ENCODE measurements around the gene TBXA2R.
A peak's percentile ranks its signal among the peaks of the same experiment; 100 is the strongest.

The TBXA2R gene

DNA sequence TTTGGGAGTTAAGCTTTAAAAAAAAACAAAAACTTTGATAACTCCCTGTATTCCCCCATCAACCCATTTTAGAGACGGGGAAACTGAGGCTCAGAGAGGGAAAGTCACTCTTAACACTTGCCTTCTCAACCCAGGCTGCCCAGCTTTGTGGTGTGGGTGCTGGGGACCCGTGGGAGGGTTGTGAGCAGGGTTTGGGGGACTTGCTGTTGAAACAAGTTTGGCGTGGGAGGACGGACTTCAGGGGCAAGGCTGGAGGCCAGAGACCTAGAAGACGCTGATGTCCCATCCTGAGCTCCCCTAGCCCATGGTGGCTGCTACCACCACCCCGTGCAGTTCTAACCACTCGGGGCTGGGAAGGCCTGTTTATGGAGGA lies 20.7 kb upstream of the TBXA2R start:
- H3K4me1 ChIP-seq (ENCODE audit: insufficient read depth, low read length, poor library complexity, severe bottlenecking), result peaks cover 11% of the 10 kb centered on the region
- H3K4me3 ChIP-seq (ENCODE audit: low read length, poor library complexity, severe bottlenecking), result peak overlapping the region; percentile 100
- H3K79me2 ChIP-seq (ENCODE audit: insufficient read depth, low read length), result peaks cover 26% of the 10 kb centered on the region
- H3K9me3 ChIP-seq (ENCODE audit: insufficient read depth, low read depth, low read length), result no peaks in the 10 kb centered on the region
- H2AFZ ChIP-seq (ENCODE audit: low read length), result peak overlapping the region; percentile 61; the same call in 1 of the 2 replicates
- no peaks in the 10 kb centered on the region for H3F3A ChIP-seq (ENCODE audit: low read depth)
- H3K4me2 ChIP-seq (ENCODE audit: low read depth, low read length, poor library complexity, severe bottlenecking), result peak overlapping the region; percentile 92
- TF ChIP-seq CTCF (conservative IDR thresholded peaks at IDR 0.05; ENCODE audit: low read length) (no peak), EZH2phosphoT487 (IDR thresholded peaks at IDR 0.05; ENCODE audit: borderline replicate concordance) (no peak)
- no peaks in the 10 kb centered on the region for H3K36me3 ChIP-seq (ENCODE audit: insufficient read depth, low read length)
- peaks cover 16% of the 10 kb centered on the region for H4K20me1 ChIP-seq (ENCODE audit: insufficient read depth, low read length, poor library complexity, severe bottlenecking)
- no peaks in the 10 kb centered on the region for H3K27me3 ChIP-seq (ENCODE audit: insufficient read depth, low read length, poor library complexity, severe bottlenecking)
- peak overlapping the region; percentile 15 for H3K9ac ChIP-seq (ENCODE audit: low read depth, low read length, poor library complexity, severe bottlenecking)
- no peaks in the 10 kb centered on the region for H3K9me2 ChIP-seq (replicated peaks; ENCODE audit: low read depth, low read length)

DNA sequence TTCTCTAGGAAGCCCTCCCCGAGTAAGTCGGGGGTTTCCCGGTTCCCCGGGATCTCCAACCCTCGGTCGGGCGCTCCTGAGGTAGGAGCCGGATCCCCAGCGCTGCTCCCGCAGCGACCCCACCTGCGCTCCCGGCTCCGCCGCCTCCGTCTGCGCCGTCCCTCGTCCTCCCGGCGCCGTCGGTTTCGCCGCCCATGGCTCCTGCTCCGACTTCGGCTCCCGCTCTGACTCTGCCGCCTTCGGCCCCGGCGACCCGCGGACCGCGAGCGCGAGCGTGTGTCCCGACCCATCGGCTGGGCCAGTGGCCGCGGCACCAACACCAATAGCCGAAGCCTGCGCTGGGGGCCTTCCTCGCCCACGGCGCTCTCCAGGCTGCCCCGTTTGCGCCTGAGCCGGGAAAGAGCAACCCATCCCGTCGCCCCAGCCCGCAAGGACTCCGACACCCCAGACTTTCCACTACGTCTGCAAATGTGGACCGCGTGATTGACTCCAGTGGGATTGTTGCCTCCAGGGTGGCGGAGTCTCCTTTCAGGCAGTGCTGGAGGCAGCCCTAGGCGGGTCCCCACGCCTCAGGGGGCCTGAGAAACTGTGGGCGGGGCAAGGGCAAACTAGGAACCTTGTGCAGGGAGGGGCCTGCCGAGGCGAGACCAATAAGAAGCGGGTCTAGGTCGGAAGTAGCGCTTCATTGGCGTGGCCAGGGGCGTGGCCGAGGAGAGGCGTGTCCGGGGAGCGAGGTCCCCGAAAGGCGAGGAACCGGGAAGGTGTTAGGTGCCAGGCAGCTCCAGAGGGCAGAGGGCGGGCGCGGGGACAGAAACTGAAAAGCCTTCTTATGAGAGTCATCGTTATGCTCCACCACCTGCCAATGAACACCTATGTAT lies 20.0 kb upstream of the TBXA2R start, which contains the start of gene CACTIN:
Gene CACTIN, minus strand, starts transcription at position 318 of the 878 bp plus-strand sequence. Its CDS starts 28 bp downstream, at position 290.
- Histone ChIP-seq H3K27me3 (ENCODE audit: insufficient read depth, low read length, poor library complexity, severe bottlenecking) (no peaks in the 10 kb centered on the region), H2AFZ (ENCODE audit: low read length) (peak within 1 kb of the TSS; percentile 75), H3K4me2 (ENCODE audit: low read depth, low read length, poor library complexity, severe bottlenecking) (peak within 1 kb of the TSS; percentile 92), H3K4me3 (ENCODE audit: low read length, poor library complexity, severe bottlenecking) (peak within 1 kb of the TSS; percentile 100), H3K9ac (ENCODE audit: low read depth, low read length, poor library complexity, severe bottlenecking) (peak within 1 kb of the TSS; percentile 85), H3F3A (ENCODE audit: low read depth) (no peaks in the 10 kb centered on the region), H3K36me3 (ENCODE audit: insufficient read depth, low read length) (no peaks in the 10 kb centered on the region), H3K4me1 (ENCODE audit: insufficient read depth, low read length, poor library complexity, severe bottlenecking) (peaks cover 11% of the 10 kb centered on the region), H3K79me2 (ENCODE audit: insufficient read depth, low read length) (peaks cover 26% of the 10 kb centered on the region), H4K20me1 (ENCODE audit: insufficient read depth, low read length, poor library complexity, severe bottlenecking) (peaks cover 16% of the 10 kb centered on the region), H3K9me2 (replicated peaks; ENCODE audit: low read depth, low read length) (no peaks in the 10 kb centered on the region), H3K9me3 (ENCODE audit: insufficient read depth, low read depth, low read length) (no peaks in the 10 kb centered on the region)
- TF ChIP-seq EZH2phosphoT487 (IDR thresholded peaks at IDR 0.05; ENCODE audit: borderline replicate concordance) (no peak), CTCF (conservative IDR thresholded peaks at IDR 0.05; ENCODE audit: low read length) (no peak)

DNA sequence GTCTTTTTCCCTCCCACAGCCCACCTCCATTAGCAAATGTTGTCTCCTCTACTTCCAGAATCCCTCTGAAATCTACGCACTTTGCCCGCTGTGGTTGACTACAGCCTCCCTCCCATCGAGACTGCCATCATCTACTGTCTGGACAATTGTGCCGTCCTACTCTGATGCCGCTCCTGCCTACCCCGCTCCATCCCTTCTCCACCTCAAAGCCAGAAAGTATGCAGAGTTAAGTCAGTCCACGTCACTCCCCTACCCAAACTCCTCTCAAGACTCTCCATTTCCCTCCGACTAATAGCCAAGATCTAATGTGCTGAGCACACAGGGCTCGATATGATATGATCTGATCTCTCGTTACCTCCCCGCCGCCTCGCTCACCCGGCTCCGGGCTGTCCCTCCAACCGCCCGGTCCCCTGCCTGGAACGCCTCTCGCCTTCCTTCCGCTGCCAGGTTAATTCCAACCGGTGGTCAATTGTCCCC lies 19.4 kb upstream of the TBXA2R start:
- Histone ChIP-seq H3K9me2 (replicated peaks; ENCODE audit: low read depth, low read length) (no peaks in the 10 kb centered on the region), H3K4me3 (ENCODE audit: low read length, poor library complexity, severe bottlenecking) (peak overlapping the region; percentile 100), H3K9me3 (ENCODE audit: insufficient read depth, low read depth, low read length) (no peaks in the 10 kb centered on the region), H3K79me2 (ENCODE audit: insufficient read depth, low read length) (peaks cover 26% of the 10 kb centered on the region), H3K36me3 (ENCODE audit: insufficient read depth, low read length) (no peaks in the 10 kb centered on the region), H3K27me3 (ENCODE audit: insufficient read depth, low read length, poor library complexity, severe bottlenecking) (no peaks in the 10 kb centered on the region), H3F3A (ENCODE audit: low read depth) (no peaks in the 10 kb centered on the region), H3K4me1 (ENCODE audit: insufficient read depth, low read length, poor library complexity, severe bottlenecking) (peaks cover 11% of the 10 kb centered on the region), H3K9ac (ENCODE audit: low read depth, low read length, poor library complexity, severe bottlenecking) (peak overlapping the region; percentile 85), H3K4me2 (ENCODE audit: low read depth, low read length, poor library complexity, severe bottlenecking) (peak overlapping the region; percentile 92), H2AFZ (ENCODE audit: low read length) (peak overlapping the region; percentile 75; the same call in 1 of the 2 replicates), H4K20me1 (ENCODE audit: insufficient read depth, low read length, poor library complexity, severe bottlenecking) (peaks cover 16% of the 10 kb centered on the region)
- TF ChIP-seq EZH2phosphoT487 (IDR thresholded peaks at IDR 0.05; ENCODE audit: borderline replicate concordance), result no peak
- TF ChIP-seq CTCF (conservative IDR thresholded peaks at IDR 0.05; ENCODE audit: low read length), result no peak

Measured in Loucy (cell line).